ENCODE measurements around the gene ABCC10.
"Not testable (repeated sequence)": the region's sequence is repeated elsewhere in the genome, so short reads cannot be mapped to it uniquely, and the experiment has no call there.

ABCC10 gene, protein sequence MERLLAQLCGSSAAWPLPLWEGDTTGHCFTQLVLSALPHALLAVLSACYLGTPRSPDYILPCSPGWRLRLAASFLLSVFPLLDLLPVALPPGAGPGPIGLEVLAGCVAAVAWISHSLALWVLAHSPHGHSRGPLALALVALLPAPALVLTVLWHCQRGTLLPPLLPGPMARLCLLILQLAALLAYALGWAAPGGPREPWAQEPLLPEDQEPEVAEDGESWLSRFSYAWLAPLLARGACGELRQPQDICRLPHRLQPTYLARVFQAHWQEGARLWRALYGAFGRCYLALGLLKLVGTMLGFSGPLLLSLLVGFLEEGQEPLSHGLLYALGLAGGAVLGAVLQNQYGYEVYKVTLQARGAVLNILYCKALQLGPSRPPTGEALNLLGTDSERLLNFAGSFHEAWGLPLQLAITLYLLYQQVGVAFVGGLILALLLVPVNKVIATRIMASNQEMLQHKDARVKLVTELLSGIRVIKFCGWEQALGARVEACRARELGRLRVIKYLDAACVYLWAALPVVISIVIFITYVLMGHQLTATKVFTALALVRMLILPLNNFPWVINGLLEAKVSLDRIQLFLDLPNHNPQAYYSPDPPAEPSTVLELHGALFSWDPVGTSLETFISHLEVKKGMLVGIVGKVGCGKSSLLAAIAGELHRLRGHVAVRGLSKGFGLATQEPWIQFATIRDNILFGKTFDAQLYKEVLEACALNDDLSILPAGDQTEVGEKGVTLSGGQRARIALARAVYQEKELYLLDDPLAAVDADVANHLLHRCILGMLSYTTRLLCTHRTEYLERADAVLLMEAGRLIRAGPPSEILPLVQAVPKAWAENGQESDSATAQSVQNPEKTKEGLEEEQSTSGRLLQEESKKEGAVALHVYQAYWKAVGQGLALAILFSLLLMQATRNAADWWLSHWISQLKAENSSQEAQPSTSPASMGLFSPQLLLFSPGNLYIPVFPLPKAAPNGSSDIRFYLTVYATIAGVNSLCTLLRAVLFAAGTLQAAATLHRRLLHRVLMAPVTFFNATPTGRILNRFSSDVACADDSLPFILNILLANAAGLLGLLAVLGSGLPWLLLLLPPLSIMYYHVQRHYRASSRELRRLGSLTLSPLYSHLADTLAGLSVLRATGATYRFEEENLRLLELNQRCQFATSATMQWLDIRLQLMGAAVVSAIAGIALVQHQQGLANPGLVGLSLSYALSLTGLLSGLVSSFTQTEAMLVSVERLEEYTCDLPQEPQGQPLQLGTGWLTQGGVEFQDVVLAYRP (N-terminal part only)

DNA sequence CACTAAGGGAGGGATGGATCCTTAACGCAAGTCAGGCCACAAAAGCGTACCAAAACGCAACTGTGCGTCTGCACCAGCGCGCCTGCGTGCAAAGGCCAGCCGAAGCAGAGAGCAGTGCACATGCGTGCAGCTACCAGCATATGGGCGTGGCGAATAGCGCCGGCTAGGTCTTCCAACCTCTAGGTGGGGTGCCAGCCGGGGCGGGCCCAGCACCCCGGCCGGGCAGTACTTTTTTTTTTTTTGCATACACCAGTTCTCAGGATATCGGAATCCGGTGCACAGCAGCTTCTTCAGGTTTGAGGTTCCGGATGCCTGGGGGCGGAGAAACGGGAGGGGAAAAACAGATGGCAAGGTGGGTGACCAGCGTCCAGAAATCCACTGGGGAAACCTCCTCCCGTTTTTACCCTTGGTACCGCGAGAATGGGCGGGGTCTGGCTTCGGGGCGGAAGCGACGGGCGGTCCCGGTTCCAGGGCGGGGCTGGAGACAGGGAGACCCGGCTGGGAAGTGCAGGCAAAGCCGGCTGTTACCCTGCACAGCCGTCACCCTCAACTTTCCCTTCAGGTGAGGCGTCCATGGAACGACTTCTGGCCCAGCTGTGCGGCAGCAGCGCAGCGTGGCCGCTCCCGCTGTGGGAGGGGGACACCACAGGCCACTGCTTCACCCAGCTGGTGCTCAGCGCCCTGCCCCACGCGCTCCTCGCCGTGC is at the start of gene ABCC10:
Gene ABCC10 (plus strand): TSS at position 136 of the 706 bp plus-strand sequence. CDS start 438 bp downstream, at position 574.
- peak; percentile 85 for DNase-seq

DNA sequence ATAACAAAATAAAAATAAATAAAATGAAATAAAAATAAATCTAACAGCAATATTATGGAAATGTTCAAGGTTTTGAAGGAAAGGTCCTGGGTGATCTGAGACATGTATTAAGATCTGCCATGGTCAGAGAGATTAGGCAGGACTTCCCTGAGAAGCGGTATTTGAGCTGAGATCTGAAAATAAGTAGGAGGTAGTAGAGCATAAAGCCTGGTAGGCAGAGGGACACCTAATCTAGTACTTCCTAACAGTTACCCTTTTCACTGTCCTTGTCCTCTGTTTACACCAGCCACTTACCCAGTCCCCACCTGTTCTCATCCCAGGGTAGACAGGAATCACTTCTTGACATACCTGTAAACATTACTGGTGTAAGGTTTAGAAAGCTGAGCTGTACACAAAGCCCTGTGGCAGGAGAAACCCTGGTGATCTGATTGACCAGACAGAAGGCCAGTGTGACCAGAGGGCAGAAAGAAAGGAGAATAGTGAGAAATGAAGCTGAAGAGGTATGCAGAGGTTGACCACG is 49.6 kb upstream of the ABCC10 start:
- no peak for DNase-seq

DNA sequence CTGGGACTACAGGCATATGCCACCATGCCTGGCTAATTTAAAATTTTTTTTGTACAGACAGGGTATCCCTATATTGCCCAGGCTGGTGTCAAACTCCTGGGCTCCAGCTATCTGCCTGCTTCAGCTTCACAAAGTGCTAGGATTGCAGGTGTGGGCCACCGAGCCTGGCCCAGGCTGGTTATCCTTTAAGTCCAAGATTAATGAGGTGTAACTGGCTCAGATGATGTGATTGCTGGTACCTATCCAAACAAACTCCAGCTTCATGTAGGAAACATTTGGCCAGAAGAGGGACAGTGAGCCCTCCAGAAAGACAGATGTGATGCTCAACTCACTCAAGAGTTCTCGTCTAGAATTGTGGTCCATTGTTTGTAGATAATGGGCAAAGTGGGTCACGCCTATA is 48.7 kb upstream of the ABCC10 start:
- no peak for DNase-seq

DNA sequence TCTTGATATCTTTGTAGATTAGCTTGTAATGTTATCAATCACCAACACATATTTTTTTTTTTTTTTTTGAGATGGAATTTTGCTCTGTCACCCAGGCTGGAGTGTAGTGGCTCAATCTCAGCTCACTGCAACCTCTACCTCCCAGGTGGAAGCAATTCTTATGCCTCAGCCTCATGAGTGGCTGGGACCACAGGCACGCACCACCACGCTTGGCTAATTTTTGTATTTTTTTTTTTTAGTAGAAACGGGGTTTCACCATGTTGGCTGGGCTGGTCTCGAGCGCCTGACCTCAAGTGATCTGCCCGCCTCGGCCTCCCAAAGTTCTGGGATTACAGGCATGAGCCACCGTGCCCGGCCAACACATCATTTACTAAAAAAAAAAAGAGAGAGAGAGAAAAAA is 46.5 kb upstream of the ABCC10 start:
- DNase-seq: not testable (repeated sequence)

DNA sequence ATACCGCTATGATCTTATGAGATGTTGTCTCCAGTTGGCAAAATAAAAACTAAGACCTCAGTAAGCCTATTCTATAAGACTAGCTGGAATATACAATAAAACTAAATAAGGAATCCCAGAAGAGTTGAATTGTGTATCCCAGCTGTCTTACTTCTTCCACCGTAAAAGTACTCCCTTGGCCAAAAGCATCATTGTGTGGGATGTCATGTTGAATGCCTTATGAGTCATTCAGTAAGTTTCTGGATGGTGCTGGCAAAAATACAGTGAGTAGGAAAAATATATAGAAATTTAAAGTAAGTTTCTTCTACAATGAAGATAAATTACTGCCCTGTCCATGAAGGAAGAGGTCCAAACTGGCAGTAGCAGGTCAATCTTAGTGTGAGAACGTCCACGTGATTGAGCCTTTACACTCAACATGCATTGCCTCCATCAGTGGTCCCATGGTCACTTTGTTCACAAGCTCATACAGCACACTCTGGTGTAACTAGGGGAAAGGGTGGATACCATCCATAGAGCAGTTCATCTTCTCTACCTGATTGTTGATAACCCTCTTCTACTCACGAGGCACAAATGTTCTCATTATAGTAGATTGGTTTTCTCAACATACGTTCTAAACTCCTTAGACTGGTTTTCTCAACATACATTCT is 44.2 kb upstream of the ABCC10 start:
- DNase-seq: no peak

DNA sequence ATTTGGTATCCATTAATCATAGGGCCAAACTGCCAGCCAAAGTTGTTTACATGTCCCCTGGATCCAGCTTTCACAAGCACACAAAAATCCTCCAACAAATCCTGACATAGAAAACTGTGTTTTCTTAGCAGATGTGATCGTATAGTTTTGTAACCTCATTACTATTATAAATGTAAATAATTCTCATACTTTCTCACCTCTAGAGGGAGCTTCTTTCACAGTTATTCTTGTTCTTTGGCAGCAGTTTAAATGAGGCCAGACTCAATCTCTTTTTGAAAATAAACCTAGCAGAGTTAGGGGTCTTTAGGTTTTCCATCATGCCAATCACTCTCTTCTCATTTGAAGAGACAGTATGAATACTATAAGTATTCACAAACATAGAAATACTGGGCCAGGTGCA is 40.8 kb upstream of the ABCC10 start:
- peak; percentile 47 for DNase-seq

DNA sequence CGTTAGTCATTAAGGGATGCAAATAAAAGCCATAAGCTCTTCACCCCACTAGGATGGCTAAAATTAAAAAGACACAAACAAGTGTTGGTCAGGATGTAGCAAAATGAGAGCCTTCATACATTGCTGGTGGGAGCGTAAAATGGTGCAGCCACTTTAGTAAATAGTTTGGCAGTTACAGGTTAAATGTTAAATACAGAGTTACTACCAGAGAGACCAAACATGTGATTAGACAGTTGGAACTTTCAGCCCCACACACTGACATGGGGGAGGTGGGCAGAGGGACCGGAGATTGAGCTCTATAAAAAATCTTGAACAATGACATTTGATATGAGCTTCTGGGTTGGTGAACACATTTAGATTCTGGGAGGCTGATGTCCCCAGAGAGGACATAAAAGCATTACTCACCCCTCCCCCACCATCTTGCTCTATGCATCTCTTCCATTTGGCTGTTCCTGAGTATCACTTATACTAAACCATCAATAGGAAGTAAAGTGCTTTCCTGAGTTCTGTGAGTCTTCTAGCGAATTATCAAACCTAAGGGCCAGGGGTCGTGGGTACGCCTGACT is 37.5 kb upstream of the ABCC10 start:
- no peak for DNase-seq

DNA sequence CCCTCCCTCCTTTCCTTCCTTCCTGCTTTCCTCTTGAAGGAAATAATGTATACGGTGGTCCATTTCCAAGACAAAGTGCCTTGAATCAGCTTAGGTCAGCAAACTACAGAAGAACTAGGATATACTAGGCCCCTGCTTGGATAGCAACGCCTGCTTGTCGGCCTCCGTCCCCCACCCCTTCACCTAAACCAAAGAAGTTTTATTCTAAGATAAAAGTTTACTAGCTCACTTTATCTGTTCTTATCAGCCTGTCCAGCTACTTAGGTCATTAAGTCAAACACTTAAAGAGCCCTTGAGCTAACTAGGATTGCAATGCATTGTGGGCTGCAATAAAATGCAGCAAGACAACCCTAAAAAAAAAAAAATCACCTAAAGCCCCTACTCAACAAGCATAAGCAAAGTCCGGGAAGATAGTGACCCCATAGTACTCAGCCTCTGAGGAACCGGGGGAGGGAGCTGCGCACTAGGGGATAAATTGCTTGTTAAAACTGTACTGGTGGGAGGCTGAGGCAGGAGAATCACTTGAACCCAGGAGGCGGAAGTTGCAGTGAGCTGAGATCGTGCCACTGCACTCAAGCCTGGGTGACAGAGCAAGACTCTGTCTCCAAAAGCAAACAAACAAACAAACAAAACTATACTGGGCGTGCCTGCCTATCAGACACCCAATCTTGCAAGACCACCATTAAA is 36.4 kb upstream of the ABCC10 start:
- DNase-seq: not testable (repeated sequence)

DNA sequence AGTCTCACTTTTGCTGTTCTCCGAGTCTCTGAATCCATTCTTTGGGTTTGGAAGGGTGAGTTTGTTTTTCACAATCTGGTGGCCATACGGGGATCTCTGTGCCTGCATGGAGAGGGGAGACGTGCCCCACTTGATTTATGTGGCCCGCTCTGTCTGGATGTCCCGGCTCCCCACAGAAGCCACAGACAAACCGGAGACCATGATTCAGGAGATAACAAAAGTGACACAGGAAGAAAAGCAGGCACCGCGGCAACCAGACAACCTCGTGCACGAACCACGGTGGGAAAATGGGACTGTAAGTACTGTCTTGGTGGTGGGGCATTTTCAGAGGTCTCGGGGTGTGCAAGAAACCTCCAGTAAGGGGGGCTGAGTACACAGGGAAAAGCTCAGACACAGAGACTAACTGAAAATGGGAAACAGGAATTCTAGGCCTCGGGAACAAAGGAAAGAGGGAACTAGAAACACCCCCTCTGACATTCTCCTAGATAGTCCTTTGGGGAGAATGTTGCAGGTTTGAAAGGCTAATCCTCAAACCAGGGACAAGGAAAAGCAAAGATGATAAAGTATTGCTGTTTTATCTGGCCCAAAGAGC is 35.8 kb upstream of the ABCC10 start:
- no peak for DNase-seq

DNA sequence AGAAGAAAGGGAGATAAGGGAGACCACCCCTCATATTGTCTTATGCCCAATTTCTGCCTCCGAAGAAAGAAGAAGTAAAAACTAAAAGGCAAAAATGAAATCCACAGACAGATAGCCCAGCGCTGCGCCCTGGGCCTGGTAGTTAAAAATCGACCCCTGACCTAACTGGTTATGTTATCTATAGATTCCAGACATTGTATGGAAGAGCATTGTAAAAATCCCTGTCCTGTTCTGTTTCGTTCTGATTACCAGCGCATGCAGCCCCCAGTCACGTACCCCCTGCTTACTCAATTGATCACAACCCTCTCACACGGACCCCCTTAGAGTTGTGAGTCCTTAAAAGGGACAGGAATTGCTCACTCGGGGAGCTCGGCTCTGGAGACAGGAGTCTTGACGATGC is 34.2 kb upstream of the ABCC10 start:
- not testable (repeated sequence) for DNase-seq

DNA sequence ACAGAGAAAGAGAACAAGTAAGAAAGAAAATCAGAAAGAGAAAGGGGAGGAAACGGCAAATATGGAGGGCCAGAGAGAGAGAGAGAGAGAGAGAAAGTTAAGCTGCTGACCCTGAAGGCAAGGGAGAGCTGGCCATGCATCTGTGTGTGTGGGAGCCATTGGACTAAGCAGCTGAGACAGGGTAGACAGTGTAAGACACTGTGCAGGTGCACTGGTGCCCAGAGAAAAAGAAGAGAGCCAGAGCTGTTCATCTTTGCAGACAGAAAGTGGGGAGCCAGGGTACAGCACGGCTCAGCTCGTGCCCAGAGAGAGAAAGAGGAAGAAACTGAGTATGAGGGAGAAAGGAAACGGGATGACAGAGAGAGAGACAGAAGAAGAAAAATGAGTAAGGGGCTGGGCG is 33.7 kb upstream of the ABCC10 start:
- DNase-seq: no peak

DNA sequence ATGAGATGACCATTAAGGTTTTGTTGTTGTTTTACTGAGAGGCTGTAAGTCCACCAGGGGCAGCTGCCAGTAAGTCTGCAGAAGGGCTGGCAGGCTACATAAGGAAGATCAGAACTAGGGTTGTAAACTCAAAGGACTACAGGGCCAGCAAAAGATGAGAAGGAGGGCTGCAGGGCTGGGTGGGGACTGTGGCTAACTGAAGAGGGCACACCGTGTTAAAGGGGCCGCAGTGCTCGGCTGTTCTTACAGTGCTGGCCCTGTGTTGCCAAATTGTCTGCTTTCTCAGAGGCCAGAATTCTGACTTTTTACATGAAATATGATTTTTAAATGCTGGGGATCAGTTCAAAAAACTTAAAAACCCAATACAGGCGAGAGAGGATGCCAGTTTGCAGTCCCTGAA is 32.4 kb upstream of the ABCC10 start:
- DNase-seq: no peak

DNA sequence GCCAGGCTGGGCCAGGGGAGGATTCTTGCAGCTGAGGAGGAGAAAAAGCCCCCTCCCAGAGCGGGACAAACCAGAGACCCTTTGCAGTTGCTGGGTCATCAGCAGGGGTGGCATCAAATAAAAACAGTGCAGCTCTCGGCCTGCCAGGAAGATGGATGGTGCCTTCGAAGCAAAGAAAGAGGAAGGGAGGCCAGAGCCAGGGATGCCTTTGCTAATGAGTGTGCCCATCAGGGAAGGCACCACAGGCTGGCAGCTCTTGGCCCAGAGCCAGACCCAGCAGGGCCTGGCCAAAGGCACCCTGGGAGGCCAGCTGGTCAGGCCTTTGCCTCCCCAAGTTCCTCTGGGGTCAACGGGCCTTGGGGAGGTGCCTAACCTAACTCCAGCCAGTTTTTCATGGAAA is 31.6 kb upstream of the ABCC10 start:
- DNase-seq: no peak

DNA sequence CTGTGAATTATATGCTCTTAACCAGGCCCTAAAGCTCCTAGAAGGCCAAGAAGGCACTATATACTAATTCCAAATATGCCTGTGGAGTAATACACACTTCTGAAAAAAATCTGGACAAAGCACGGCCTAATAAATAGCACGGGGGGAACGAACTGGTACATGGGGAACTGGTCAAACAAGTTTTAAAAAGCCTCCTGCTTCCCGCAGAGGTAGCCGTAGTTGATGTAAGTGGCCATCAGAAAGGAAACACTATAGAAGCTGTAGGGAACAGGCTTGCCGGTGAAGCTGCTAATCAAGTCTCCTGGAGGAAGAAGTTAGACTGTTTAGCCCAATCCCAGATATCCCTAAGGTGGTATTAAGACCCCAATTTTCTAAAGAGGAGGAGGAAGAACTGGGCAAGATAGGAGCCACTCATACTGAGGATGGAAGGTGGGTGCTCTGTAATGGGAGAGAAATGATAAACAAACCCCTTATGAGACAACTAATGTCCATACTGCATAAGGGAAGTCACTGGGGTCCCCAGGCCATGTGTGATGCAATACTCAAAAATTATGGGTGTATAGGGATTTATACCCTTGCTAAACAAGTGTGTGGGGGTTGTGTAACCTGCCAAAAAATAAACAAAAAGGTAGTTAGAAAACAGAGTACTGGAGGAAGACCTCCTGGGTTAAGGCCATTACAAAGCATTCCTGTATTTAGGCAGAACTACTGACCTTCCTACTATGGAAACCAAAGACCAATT is 30.8 kb upstream of the ABCC10 start:
- DNase-seq: no peak

DNA sequence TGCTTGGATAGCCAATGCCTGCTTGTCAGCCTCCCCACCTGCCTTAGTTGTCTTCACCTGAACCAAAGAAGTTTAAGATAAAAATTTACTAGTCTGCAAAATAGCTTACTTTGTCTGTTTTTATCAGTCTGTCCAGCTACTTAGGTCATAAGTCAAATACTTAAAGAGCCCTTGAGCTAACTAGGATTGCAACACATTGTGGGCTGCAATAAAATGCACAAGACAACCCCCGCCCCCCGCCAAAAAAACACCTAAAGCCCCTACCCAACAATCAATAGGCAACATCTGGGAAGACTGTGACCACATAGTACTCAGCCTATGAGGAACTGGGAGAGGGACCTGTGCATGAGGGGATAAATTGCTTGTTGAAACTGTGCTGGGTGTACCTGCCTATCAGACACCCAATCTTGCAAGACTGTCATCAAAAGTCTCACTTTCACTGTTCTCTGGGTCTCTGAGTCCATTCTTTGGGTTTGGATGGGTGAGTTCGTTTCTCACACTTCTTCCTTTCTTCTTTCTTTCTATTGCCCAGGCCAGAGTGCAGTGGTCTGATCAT is 27.3 kb upstream of the ABCC10 start:
- no peak for DNase-seq

DNA sequence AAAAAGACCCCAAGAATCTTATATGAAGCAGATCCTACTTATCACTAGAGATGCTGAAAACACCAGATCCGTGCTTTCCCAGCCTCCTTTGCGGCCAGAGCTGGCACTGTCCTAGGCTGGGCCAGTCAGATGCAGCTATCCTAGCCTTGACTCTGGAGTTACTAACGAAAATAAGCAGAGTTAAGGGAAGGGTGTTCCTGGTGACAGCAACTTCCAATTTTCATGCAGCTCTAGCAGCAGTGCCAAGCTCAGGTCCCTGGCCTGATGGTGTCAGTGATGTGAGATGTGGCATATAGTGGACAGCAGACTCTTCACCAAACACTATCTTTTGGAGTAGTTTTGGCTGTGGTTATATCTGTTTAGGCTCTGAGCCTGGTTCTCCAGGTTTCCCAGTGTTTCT is 25.6 kb upstream of the ABCC10 start:
- no peak for DNase-seq

DNA sequence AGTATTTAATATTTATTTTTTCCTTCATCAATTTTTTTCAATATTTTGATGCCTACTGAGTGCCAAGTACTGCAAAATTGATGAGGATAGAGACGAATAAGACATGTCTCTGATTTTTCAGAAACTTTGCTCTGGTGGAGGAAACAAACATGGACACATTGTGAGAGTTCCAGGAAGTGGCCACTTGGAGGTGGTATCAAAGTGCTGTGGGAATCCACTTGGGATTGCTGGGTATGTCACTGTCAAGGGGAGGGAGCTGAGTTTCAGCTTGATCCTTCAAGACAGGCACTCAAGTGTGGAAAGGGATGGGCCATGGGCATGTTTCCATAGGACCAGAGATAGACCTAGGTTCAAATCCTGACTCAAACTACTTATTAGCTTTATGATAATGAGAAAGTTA is 24.5 kb upstream of the ABCC10 start:
- DNase-seq: no peak

DNA sequence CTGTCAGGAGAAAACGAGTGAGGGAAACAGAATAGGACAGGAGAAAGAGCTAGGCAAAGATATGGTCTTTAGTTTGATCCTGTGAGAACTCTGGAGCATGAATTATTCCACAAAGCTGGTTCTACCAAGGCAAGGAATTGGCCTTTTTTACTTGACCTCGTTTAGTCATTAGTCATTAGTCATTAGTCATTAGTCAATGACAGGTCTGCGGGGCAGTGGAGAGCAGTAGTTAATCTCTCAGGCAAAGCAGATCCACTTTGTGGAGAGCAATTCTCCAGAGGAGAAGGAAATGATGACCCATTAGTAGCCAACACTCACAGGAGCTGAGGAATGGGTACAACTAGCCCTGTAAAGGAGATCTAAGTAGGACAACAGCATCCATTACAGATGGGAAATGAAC is 22.0 kb upstream of the ABCC10 start:
- no peak for DNase-seq

DNA sequence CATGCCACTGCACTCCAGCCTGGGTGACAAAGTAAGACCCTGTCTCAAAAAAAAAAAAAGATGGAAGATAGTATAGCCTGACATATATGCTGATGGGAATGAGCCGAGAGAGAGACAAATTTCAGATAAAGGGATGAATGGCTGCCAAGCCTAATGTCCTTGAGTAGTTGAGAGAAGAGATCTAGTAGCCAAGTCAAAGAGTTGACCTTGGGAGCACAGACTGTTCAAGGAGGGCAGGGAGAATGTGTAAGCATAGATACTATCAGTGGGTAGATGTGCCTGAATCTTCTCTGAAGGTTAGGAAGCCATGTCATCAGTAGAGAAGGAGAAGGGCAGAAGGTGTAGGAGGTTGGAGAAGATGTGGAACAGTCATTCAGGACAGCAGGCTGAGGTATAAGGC is 20.0 kb upstream of the ABCC10 start:
- no peak for DNase-seq
